HCT116 (cell line): ENCODE results near the gene ELFN2. TPM values are rescaled to one million over a fixed set of nuclear protein-coding genes. Genes with fewer than 3 reads are reported as not detected.
A peak's percentile ranks its signal among the peaks of the same experiment; 100 is the strongest.

Experiments
- ATAC-seq: fragments of 200-7000 bp; cut with Tn5 transposase; 2 replicates; pipeline ENCODE4 v1.9.1; 2020; ENCODE audit warnings: mild to moderate bottlenecking, moderate library complexity
- BruUV-seq: library from RNA; stranded (reverse); fragments of 400-500 nt; replicated peaks from 2 replicates; lab custom pipeline; 2021; lab: Mats Ljungman, UMichigan
- CTCF ChIA-PET: fragments of 300-600 bp; sonication (Branson Sonifier 250); formaldehyde crosslinking; loops from one replicate; lab custom pipeline; 2021; ENCODE audit warnings: antibody characterized with exemption; lab: Charles Lee
- POLR2A ChIA-PET: fragments of 300-600, 350-600 bp; sonication (Branson Sonifier 250); formaldehyde crosslinking; loops from one replicate; lab custom pipeline; 2021; ENCODE audit warnings: antibody characterized with exemption; lab: Charles Lee
- RAD21 ChIA-PET, 2 experiments: fragments of 300-600 bp; sonication (Branson Sonifier 250); formaldehyde crosslinking; loops; one replicate each; lab custom pipeline; 2023; ENCODE audit warnings: low total read pairs in 2 of 2; ENCODE audit not compliant: uncharacterized antibody in 2 of 2, unreplicated experiment in 2 of 2, low non-redundant PET in 1 of 2; lab: Charles Lee
- DNase-seq: peaks from one replicate; pipeline ENCODE4 v3.0.0-alpha.2; 2010; ENCODE audit warnings: low read depth, low spot score
- H2AFZ ChIP-seq: fragments of 200-600 bp; shearing (Covaris generic), sonication (generic); 2 replicates; pipeline ENCODE4 v1.6.1; 2017; ENCODE audit warnings: low read depth, mixed run types, mixed read lengths, antibody characterized with exemption, low read length; ENCODE audit not compliant: poor library complexity, severe bottlenecking
- H3K27ac ChIP-seq: 2 replicates; pipeline ENCODE4 v1.5.1; 2012; ENCODE audit warnings: low read depth, low read length
- H3K27me3 ChIP-seq: fragments of 200-600 bp; sonication (generic); 2 replicates; pipeline ENCODE4 v1.6.1; 2016; ENCODE audit warnings: mixed run types, low read length, mixed read lengths; ENCODE audit not compliant: insufficient read depth
- H3K36me3 ChIP-seq, 2 experiments: fragments of 200-500 bp in 1 of 2; fragments of 200-600 bp in 1 of 2; sonication (Bioruptor generic) in 1 of 2; sonication (generic) in 1 of 2; 2 replicates each; pipeline versions ENCODE4 v1.5.1 to v1.6.1; 2014 to 2016; ENCODE audit warnings: low read length in 2 of 2, inconsistent platforms in 1 of 2, mixed read lengths in 1 of 2, mixed run types in 1 of 2; ENCODE audit not compliant: insufficient read depth in 2 of 2, control insufficient read depth in 1 of 2
- H3K4me1 ChIP-seq, 2 experiments: fragments of 200-600 bp in 1 of 2; sonication (generic) in 1 of 2; 2 replicates each; pipeline versions ENCODE4 v1.5.1 to v1.6.1; 2012 to 2017; ENCODE audit warnings: low read length in 2 of 2, inconsistent platforms in 1 of 2, mild to moderate bottlenecking in 1 of 2, mixed read lengths in 1 of 2, mixed run types in 1 of 2, moderate library complexity in 1 of 2; ENCODE audit not compliant: insufficient read depth in 2 of 2, control insufficient read depth in 1 of 2
- H3K4me2 ChIP-seq: fragments of 200-600 bp; sonication (generic); 2 replicates; pipeline ENCODE4 v1.6.1; 2017; ENCODE audit warnings: mixed run types, low read length, mixed read lengths
- H3K4me3 ChIP-seq, 2 experiments: fragments of 200-600 bp in 1 of 2; sonication (generic) in 1 of 2; replicated peaks in 1 of 2; 2 replicates each; pipeline ENCODE4 v1.5.1; 2011 to 2016; ENCODE audit warnings: low read length in 2 of 2, control low read depth in 1 of 2, low read depth in 1 of 2, mild to moderate bottlenecking in 1 of 2, mixed read lengths in 1 of 2, mixed run types in 1 of 2
- H3K79me2 ChIP-seq: fragments of 200-600 bp; sonication (generic); 2 replicates; pipeline ENCODE4 v1.6.1; 2017; ENCODE audit warnings: mild to moderate bottlenecking, mixed run types, low read length, moderate library complexity, mixed read lengths; ENCODE audit not compliant: insufficient read depth
- H3K9ac ChIP-seq: fragments of 200-600 bp; sonication (generic); 2 replicates; pipeline ENCODE4 v1.6.1; 2016; ENCODE audit warnings: low read length, mixed read lengths
- H3K9me2 ChIP-seq: fragments of 200-600 bp; sonication (generic), shearing (Covaris generic); 2 replicates; pipeline ENCODE4 v1.6.1; 2017; ENCODE audit warnings: mixed run types, mild to moderate bottlenecking, moderate library complexity; ENCODE audit not compliant: insufficient read depth
- H3K9me3 ChIP-seq, 2 experiments: fragments of 200-500 bp in 1 of 2; fragments of 200-600 bp in 1 of 2; sonication (Bioruptor generic) in 1 of 2; sonication (generic) in 1 of 2; 2 replicates each; pipeline ENCODE4 v1.6.1; 2014 to 2017; ENCODE audit warnings: low read length in 2 of 2, mixed read lengths in 2 of 2, inconsistent platforms in 1 of 2, low read depth in 1 of 2, mild to moderate bottlenecking in 1 of 2, mixed run types in 1 of 2, moderate library complexity in 1 of 2; ENCODE audit not compliant: control insufficient read depth in 1 of 2, insufficient read depth in 1 of 2
- H4K20me1 ChIP-seq: fragments of 200-600 bp; sonication (generic), shearing (Covaris generic); 2 replicates; pipeline ENCODE4 v1.6.1; 2017; ENCODE audit warnings: mixed run types, mild to moderate bottlenecking, moderate library complexity; ENCODE audit not compliant: insufficient read depth
- ATF3 ChIP-seq: IDR thresholded peaks from 2 replicates; pipeline ENCODE4 v1.6.1; 2012
- CBX3 ChIP-seq: IDR thresholded peaks from 2 replicates; pipeline ENCODE4 v1.6.1; 2012; ENCODE audit warnings: low read depth
- CEBPB ChIP-seq: IDR thresholded peaks from 2 replicates; pipeline ENCODE4 v1.6.1; 2012; ENCODE audit warnings: low read depth
- CTCF ChIP-seq, 3 experiments: fragments of 200-600 bp in 1 of 3; sonication (generic) in 1 of 3; IDR thresholded peaks in 2 of 3; conservative IDR thresholded peaks in 1 of 3; 2 replicates each; pipeline ENCODE4 v1.5.1; 2012 to 2017; ENCODE audit warnings: low read depth in 2 of 3, low read length in 2 of 3, antibody characterized with exemption in 1 of 3, borderline replicate concordance in 1 of 3, control low read depth in 1 of 3, mild to moderate bottlenecking in 1 of 3, mixed read lengths in 1 of 3, mixed run types in 1 of 3, moderate library complexity in 1 of 3; ENCODE audit not compliant: insufficient read depth in 1 of 3
- FOSL1 ChIP-seq: IDR thresholded peaks from 2 replicates; pipeline ENCODE4 v1.6.1; 2012; ENCODE audit warnings: low read depth
- JUND ChIP-seq: IDR thresholded peaks from 2 replicates; pipeline ENCODE4 v1.6.1; 2012
- POLR2A ChIP-seq: IDR thresholded peaks from 2 replicates; pipeline ENCODE4 v1.7.0; 2011; ENCODE audit warnings: borderline replicate concordance; ENCODE audit not compliant: insufficient read depth, insufficient read length; ENCODE audit errors: extremely low read depth
- POLR2AphosphoS5 ChIP-seq: IDR thresholded peaks from 2 replicates; pipeline ENCODE4 v1.6.1; 2011; ENCODE audit warnings: mild to moderate bottlenecking, low read depth, low read length, moderate library complexity
- SP1 ChIP-seq: IDR thresholded peaks from 2 replicates; pipeline ENCODE4 v1.6.1; 2012; ENCODE audit warnings: low read depth
- YY1 ChIP-seq: IDR thresholded peaks from 2 replicates; pipeline ENCODE4 v1.6.1; 2011; ENCODE audit warnings: low read length, low read depth, moderate library complexity, mild to moderate bottlenecking; ENCODE audit not compliant: insufficient replicate concordance; ENCODE audit errors: extremely low read depth
- ZFX ChIP-seq: fragments of 450-650 bp; IDR thresholded peaks from 2 replicates; pipeline ENCODE4 v1.6.1; 2017
- intact Hi-C: fragments of 100-400 bp; cut with micrococcal nuclease; formaldehyde crosslinking; loops from 2 replicates; pipeline ENCODE4 v1.10.0; 2022
- total RNA-seq: library from RNA; stranded (reverse); gene quantifications from one replicate; pipeline ENCODE4 v1.2.1, GENCODE V29; 2021; ENCODE audit not compliant: unreplicated experiment

Gene ELFN2
- total RNA-seq, 1 experiment from 2014 or later, result 45.4 TPM

- ChIA-PET POLR2A (interaction anchor here (0.9 to 6.8 kb wide), 7 partner anchors 9 to 125 kb away, joined by 3 to 152 read pairs (median 9); no protein-coding TSS in a partner anchor), RAD21 (interaction anchor here (1.2 to 3.7 kb wide), 3 partner anchors 9 to 14 kb away, joined by 3 to 24 read pairs (median 13); no protein-coding TSS in a partner anchor), CTCF (interaction anchor here (1.4 to 5.7 kb wide), 7 partner anchors 8 to 127 kb away, joined by 4 to 101 read pairs (median 15); no protein-coding TSS in a partner anchor)
- peak overlapping the region; percentile 100 for H3K27ac ChIP-seq
- no peaks in the 10 kb centered on the region for H3K27me3 ChIP-seq
- no peak for DNase-seq
- TF ChIP-seq FOSL1 (no peak), SP1 (no peak), CBX3 (no peak), YY1 (no peak), ATF3 (no peak), POLR2AphosphoS5 (peak; percentile 47), ZFX (no peak)
- H3K4me3 ChIP-seq, result peak overlapping the region; percentile 17 to 29
- no peaks in the 10 kb centered on the region for H4K20me1 ChIP-seq
- H3K79me2 ChIP-seq, result 0 out of 2 replicates have a peak, but pooled peaks cover 3% of the 10 kb centered on the region
- intact Hi-C loops, result no loop called here
- H3K36me3 ChIP-seq, result no peaks in the 10 kb centered on the region
- H3K4me1 ChIP-seq, result peaks cover 81 to 96% of the 10 kb centered on the region in 2 experiments
- no peak overlapping the region for H2AFZ ChIP-seq
- no peaks in the 10 kb centered on the region for H3K9me2 ChIP-seq
- ATAC-seq, result peak; percentile 49
- H3K9ac ChIP-seq, result peak overlapping the region; percentile 81
- no TSS peak for BruUV-seq
- peak overlapping the region; percentile 83 for H3K4me2 ChIP-seq
- no peaks in the 10 kb centered on the region for H3K9me3 ChIP-seq
These were observed 96.2 kb downstream of the ELFN2 start for GRCh38 chr22:37331034-37331428.

GRCh38 chr22:37330200-37331033 lies 96.9 kb downstream of the ELFN2 start:
- peak; percentile 96 for DNase-seq
- Histone ChIP-seq H3K9ac (peak overlapping the region; percentile 81), H3K27me3 (no peaks in the 10 kb centered on the region), H3K79me2 (0 out of 2 replicates have a peak, but pooled peaks cover 7% of the 10 kb centered on the region), H2AFZ (no peak overlapping the region), H3K4me3 (peak overlapping the region; percentile 17 to 29), H3K4me1 (peaks cover 81 to 96% of the 10 kb centered on the region in 2 experiments), H3K36me3 (no peaks in the 10 kb centered on the region), H3K9me3 (no peaks in the 10 kb centered on the region), H3K9me2 (no peaks in the 10 kb centered on the region), H3K27ac (peak overlapping the region; percentile 100), H3K4me2 (peak overlapping the region; percentile 83), H4K20me1 (no peaks in the 10 kb centered on the region)
- CTCF ChIA-PET, result interaction anchor here (0.6 to 5.7 kb wide), 6 partner anchors 10 to 127 kb away, joined by 3 to 101 read pairs (median 15); no protein-coding TSS in a partner anchor
- no TSS peak for BruUV-seq
- ATAC-seq, result peak; percentile 60
- RAD21 ChIA-PET, result interaction anchor here (0.6 to 3.7 kb wide), 5 partner anchors 9 to 181 kb away, joined by 3 to 24 read pairs (median 4); no protein-coding TSS in a partner anchor
- TF ChIP-seq JUND (no peak), YY1 (peak; percentile 47), CBX3 (no peak), POLR2AphosphoS5 (peak; percentile 23; the same call in 1 of the 2 replicates), POLR2A (no peak), CTCF (IDR thresholded peaks at IDR 0.05 in 2 of 3, conservative IDR thresholded peaks at IDR 0.05 in 1 of 3; ENCODE audit: borderline replicate concordance in 1 of 3, insufficient read depth in 1 of 3, low read depth in 2 of 3, low read length in 2 of 3) (peak in 2 of 3 experiments; percentile 55 to 62; a peak in 4 of 6 replicates), CEBPB (no peak)
- intact Hi-C loops, result no loop called here
- POLR2A ChIA-PET, result interaction anchor here (1.6 to 6.8 kb wide), 6 partner anchors 8 to 126 kb away, joined by 4 to 152 read pairs (median 10); no protein-coding TSS in a partner anchor
